Fibroblast of skin of scalp (primary cell): ENCODE measurements around the gene IGSF11.

Experiments
- DNase-seq: peaks from one replicate; pipeline ENCODE4 v3.0.0-alpha.2; 2013

The IGSF11 gene

DNA sequence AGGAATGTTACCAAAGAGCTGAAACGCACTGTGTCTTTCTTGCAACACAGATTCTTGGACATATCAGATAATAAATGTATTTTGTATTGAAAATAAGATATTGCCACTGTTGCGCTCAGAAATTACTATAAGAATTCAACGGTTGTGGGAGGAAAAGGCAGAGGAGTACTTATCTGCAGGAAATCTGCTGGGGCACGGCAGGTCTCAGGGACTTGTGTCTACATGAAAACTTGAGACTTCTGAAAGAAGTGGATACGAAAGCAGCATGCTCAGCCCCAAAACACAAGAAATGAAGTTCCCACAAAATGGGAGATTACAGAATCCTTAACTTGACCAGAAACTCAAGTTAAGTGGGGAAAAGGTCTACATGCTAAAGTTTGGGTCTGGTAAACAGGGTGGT, 86.5 kb downstream of the IGSF11 start:
- no peak for DNase-seq

DNA sequence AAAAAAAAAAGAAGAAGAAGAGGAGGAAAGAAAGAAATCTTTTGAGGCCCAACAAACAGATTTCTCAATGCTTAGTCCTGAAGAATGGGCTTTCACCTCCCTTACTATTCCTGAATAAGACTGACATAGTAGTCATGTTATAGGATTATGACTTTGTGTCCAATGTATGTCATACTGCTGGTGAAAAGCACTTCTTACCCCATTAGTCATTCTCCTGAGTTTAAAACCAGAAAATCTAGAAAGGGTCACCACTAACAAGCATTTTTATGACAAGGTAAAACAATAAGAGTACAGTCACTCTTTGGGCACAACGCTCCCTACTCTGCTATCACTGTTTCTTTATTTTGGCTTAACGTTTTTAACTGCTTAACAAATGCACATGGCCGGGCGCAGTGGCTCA, 88.2 kb downstream of the IGSF11 start:
- no peak for DNase-seq

- no peak for DNase-seq
Measured at GRCh38 chr3:118945834-118946233, 88.8 kb downstream of the IGSF11 start.

- DNase-seq = no peak
Measured at GRCh38 chr3:118943597-118943996, 91.0 kb downstream of the IGSF11 start.

DNA sequence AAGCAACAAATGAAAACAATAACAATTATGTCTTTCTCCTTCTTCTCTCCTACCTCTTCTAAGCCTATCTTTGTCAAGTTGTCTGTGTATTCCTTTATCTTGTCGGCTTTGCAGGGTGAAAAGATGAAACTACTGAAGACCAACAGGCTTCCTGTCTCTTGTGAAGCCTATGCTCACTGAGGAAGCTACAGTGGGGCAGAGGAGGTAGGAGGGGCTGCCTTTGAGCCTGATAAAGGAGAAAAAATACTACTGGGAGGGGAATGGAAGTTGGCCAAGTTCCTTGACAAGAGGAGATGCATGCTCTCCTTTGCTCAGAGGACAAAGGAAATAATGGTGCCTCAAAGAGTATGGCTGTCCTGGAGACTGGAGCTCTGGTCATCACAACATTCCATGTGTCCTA, 92.0 kb downstream of the IGSF11 start:
- DNase-seq = no peak

- no peak for DNase-seq
Measured at GRCh38 chr3:118942195-118942594, 92.5 kb downstream of the IGSF11 start.

DNA sequence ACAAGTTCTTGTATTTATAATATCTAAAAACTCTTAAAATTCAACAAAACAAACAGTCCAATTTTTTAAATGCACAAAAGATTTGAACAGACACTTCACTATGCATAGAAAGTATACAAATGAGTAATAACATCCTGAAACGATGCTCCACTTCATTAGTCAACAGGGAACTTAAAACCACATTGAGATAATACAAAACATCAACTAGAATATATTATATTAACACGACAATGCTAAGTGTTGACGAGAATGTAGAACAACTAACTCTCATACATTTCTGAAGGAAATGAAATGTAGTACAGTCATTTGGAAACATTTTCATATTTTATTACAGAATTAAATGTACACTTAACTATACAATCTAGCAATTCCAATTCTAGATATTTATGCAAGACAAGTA, 93.4 kb downstream of the IGSF11 start:
- no peak for DNase-seq

DNA sequence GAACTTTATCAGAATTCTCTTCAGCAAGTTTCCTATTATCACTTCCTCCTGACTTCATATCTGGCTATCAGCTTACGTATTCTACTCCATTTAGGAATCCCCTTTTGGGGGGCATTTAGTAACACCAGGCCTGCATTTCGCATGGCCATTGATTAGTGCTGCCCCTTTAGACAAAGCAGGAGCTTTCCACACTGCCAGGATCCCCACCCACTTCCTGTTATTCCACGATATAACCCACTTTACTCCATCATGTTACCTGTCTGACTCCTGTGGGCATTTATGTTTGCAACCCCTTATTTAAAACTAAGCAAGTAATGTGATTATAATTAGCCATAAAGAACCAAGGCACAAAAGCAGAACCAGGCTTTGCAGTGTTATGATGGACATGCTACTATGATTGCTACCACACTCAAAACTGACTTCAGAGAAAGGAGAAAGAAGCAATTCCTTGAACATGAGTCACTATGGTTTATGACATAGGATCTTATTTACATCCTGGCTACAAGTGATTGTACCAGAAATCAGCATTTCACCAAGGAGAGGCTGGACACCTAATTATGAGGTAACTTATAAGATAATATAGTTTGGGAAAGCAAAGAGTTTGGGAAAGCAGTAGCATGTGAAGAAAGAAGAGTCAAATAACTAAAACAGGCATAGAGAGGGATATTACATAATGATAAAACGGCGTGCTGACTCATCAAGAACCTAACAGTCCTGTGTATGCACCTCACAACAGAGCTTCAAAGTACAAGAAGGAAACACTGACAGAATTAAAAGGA, 96.3 kb downstream of the IGSF11 start:
- no peak for DNase-seq

DNA sequence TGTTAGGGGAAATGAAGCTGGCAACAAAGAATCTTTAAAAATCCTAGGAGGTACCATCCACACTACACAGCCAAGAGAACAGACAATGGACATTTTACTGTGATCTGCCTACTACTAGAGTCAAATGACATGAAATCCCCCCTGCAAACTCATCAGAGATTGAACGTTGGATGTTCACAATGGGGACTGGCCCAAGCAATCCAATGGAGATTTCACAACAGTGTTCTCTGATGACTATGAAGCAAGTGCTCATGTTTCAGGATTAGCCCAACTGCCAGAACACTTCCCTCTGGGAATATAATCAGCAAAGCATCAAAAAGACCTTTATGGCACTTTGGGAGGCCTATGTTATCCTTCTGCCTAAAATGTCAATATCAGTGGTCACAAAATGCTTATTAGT, 97.8 kb downstream of the IGSF11 start:
- DNase-seq = no peak

- no peak for DNase-seq
Measured at GRCh38 chr3:118932822-118933558, 101.7 kb downstream of the IGSF11 start.

- no peak for DNase-seq
Measured at GRCh38 chr3:118931996-118932395, 102.7 kb downstream of the IGSF11 start.

- no peak for DNase-seq
Measured at GRCh38 chr3:118927449-118927848, 107.2 kb downstream of the IGSF11 start.

- DNase-seq = no peak
Measured at GRCh38 chr3:118912188-118912587, 122.5 kb downstream of the IGSF11 start.

DNA sequence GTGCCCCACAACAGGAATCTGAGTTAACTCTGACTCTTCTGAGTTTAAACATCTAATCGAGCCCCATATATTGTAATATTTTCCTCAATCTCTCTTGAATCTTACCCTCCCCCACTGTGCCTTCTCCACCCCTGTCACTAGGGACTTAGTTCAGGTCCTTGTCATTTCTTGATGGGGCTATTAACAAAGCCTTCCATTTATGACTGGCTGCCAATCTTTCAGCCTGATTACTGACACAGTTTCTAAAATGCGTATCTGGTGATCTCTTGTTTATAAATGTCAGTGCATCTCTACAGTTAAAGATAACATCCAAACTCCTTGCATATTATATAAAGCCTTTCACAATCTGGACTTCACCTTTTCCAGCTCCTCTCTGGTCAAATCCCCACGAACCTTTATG, 124.3 kb downstream of the IGSF11 start:
- no peak for DNase-seq

DNA sequence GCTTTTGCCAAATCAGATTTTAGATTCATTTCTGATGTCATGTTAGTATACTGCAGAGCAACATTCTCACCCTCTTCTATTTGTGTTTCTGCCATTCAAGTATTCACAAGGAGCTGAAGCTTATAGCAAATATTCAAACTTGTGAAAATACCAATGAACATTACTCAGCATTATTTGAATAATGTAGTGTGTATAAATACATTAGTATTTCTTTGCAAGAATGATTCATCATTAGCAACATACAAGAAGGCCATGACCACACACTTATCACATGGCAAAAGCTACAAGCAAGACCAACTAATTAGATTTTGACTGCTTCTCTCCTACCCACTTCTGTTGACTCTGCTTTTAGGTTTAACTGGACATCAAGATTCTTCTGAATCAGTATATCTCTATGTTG, 124.9 kb downstream of the IGSF11 start:
- DNase-seq = peak; percentile 0

DNA sequence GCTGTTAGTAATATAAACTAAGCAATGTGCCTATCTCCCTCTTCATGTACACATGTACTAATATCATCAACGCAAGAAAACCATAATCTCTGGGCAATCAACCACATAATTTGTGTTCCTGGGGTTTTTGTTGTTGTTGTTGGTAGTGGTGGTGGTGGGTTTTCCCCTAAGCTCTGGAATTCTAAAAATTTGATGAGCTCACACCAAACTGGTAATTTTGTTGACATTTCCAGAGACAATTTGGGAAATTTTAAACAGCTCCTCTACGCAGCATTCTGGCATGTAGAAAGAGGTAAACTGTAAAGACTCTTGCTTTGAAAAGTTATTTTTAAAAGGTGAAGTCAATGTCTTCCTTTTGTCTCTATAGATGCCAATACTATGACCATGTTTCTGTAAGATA, 126.7 kb downstream of the IGSF11 start:
- DNase-seq = no peak

GRCh38 chr3:118900737-118901525, 133.7 kb downstream of the IGSF11 start:
- DNase-seq = no peak

DNA sequence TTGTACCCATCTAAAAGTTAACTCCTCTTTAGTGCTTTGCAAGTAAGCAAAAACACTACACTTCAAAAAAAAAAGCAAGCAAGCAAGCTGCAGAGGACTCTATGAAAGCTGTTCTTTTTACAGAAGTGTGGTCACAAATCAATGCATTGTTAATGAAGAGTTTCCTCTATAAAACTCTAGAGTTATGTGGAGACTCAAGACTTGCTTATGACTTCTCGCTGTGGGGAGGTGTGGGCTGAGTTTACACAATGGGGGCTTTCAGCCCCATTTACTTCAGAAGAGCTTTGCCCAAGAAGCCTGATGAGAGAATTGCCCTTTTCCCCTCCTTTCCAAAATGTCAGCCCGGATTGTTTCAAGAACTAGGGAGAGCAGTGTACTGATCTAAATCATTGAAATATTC, 144.4 kb downstream of the IGSF11 start:
- DNase-seq = no peak

DNA sequence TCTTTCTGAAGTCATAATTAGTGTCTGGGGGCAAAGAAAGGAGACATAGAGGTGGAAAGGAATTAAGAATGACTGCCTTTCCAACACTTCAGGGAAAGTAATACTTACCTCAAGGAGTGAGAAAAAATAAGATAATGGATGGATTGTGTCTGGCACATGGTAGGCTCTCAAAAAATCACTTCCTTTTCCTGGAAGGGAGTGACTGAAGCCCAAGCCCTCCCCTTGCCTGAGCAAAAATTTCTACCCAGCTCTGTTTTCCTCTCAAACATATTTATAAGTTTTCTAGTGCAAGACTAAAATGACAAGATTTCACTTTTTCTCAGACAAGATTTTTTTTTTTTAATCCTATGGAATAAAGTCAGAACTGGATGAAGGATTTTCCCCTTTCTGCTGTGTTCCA, 145.0 kb downstream of the IGSF11 start:
- no peak for DNase-seq

DNA sequence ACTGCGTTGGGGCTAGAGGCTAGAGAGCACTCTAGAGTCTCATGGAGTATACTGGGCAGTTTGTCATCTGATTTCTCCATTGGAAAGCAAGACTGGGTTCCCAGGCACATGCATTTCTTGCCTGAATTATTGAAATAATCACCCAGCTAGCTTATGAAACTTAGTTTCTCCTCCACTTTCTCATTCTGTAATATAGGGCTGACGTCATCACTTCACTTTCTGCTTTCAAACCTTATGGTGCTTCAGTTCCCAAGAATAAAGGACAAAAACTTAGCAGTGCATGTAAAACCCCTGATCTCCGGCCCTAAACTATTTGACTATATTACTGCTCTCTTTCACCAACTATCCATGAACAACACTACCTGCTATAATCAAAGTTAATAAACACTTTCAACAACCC, 147.9 kb downstream of the IGSF11 start:
- DNase-seq = no peak

- peak; percentile 40 for DNase-seq
Measured at GRCh38 chr3:118884748-118885206, 149.9 kb downstream of the IGSF11 start.

- DNase-seq = peak; percentile 56
Measured at GRCh38 chr3:118882353-118882947, 152.2 kb downstream of the IGSF11 start.

DNA sequence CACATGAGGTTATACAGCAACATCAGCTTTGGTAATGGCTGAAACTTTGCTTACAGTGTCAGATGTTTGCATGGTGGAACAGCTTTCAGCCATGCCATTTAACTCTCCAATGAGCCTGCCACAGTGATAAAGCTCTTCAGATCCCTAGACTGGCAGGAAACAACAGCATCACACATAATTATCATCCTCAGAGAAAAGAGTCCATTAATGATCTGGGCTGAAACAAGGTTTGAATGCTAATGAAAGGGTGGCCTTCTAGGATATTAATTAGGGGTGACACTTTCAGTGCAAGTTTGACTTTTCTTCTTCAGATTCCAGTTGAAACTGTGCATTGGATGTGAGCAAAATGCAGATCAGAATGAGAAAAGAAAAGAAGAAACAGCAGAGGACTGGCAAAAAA, 166.6 kb downstream of the IGSF11 start:
- no peak for DNase-seq
